Ectodermal cell (in vitro differentiated cells): Measurements from ENCODE around the gene MAEA.
"Not testable (repeated sequence)": the region's sequence is repeated elsewhere in the genome, so short reads cannot be mapped to it uniquely, and the experiment has no call there.

ENCODE experiments used
- H3K27ac ChIP-seq: 2 replicates; pipeline ENCODE4 v1.7.0; 2013; ENCODE audit warnings: mild to moderate bottlenecking, low read depth, low read length; ENCODE audit not compliant: insufficient read depth, poor library complexity, severe bottlenecking
- H3K27me3 ChIP-seq: 2 replicates; pipeline ENCODE4 v1.7.0; 2013; ENCODE audit warnings: mild to moderate bottlenecking, low read length; ENCODE audit not compliant: insufficient read depth, control insufficient read depth, poor library complexity, severe bottlenecking
- H3K36me3 ChIP-seq: one replicate; pipeline ENCODE4 v1.7.0; 2013; ENCODE audit warnings: low read length; ENCODE audit not compliant: control insufficient read depth, insufficient read depth
- H3K4me1 ChIP-seq: one replicate; pipeline ENCODE4 v1.7.0; 2013; ENCODE audit warnings: low read length; ENCODE audit not compliant: control insufficient read depth, insufficient read depth
- H3K4me3 ChIP-seq: 2 replicates; pipeline ENCODE4 v1.7.0; 2013; ENCODE audit warnings: low read depth, low read length, control low read depth; ENCODE audit not compliant: insufficient read depth
- H3K9me3 ChIP-seq: 2 replicates; pipeline ENCODE4 v1.7.0; 2013; ENCODE audit warnings: mild to moderate bottlenecking, low read length, moderate library complexity; ENCODE audit not compliant: control insufficient read depth
- WGBS, 2 experiments: methylation state at CpG; one replicate each; pipeline ENCODE4 v1.1.7; 2013; ENCODE audit warnings: missing lambda C conversion rate in 2 of 2; 5-methylcytosine and 5-hydroxymethylcytosine counted together

The MAEA gene

GRCh38 chr4:1323280-1323634, 33.6 kb downstream of the MAEA start:
- Histone ChIP-seq H3K9me3 (no peaks in the 10 kb centered on the region), H3K27ac (no peak overlapping the region), H3K4me3 (no peak overlapping the region), H3K4me1 (no peaks in the 10 kb centered on the region), H3K27me3 (no peaks in the 10 kb centered on the region), H3K36me3 (peaks cover 27% of the 10 kb centered on the region)
- 95 to 96% methylated on average over 8 of the region's 8 CpGs for WGBS, 2 experiments

- no peaks in the 10 kb centered on the region for H3K27me3 ChIP-seq
- H3K27ac ChIP-seq: no peak overlapping the region
- H3K36me3 ChIP-seq: peaks cover 21% of the 10 kb centered on the region
- no peaks in the 10 kb centered on the region for H3K4me1 ChIP-seq
- 96% methylated on average over 11 of the region's 11 CpGs for WGBS, 2 experiments
- no peak overlapping the region for H3K4me3 ChIP-seq
- H3K9me3 ChIP-seq: no peaks in the 10 kb centered on the region
Observed at GRCh38 chr4:1323635-1324442, 34.1 kb downstream of the MAEA start.

- H3K9me3 ChIP-seq, H3K27ac ChIP-seq, H3K4me3 ChIP-seq, H3K27me3 ChIP-seq, H3K4me1 ChIP-seq: not testable (repeated sequence)
- WGBS, 2 experiments: 96% methylated on average over 20 of the region's 20 CpGs
- H3K36me3 ChIP-seq: peaks cover 13% of the 10 kb centered on the region
Observed at GRCh38 chr4:1324443-1325175, 34.9 kb downstream of the MAEA start.

- WGBS, 2 experiments: 97 to 99% methylated on average over 11 of the region's 11 CpGs
- no peak overlapping the region for H3K27ac ChIP-seq
- peaks cover 13% of the 10 kb centered on the region for H3K36me3 ChIP-seq
- no peaks in the 10 kb centered on the region for H3K27me3 ChIP-seq
- no peak overlapping the region for H3K4me3 ChIP-seq
- H3K4me1 ChIP-seq: no peaks in the 10 kb centered on the region
- no peaks in the 10 kb centered on the region for H3K9me3 ChIP-seq
Observed at GRCh38 chr4:1325176-1325480, 35.4 kb downstream of the MAEA start.

- H3K4me3 ChIP-seq: no peak overlapping the region
- no peaks in the 10 kb centered on the region for H3K9me3 ChIP-seq
- no peaks in the 10 kb centered on the region for H3K4me1 ChIP-seq
- 92 to 93% methylated on average over 35 of the region's 35 CpGs for WGBS, 2 experiments
- no peak overlapping the region for H3K27ac ChIP-seq
- H3K36me3 ChIP-seq: peaks cover 13% of the 10 kb centered on the region
- no peaks in the 10 kb centered on the region for H3K27me3 ChIP-seq
Observed at GRCh38 chr4:1325681-1326635, 36.3 kb downstream of the MAEA start.

- Histone ChIP-seq H3K9me3 (no peaks in the 10 kb centered on the region), H3K4me1 (no peaks in the 10 kb centered on the region), H3K27ac (no peak overlapping the region), H3K36me3 (peaks cover 13% of the 10 kb centered on the region), H3K27me3 (no peaks in the 10 kb centered on the region), H3K4me3 (no peak overlapping the region)
- WGBS, 2 experiments: 95 to 96% methylated on average over 30 of the region's 30 CpGs
Observed at GRCh38 chr4:1326751-1327525, 37.2 kb downstream of the MAEA start.

- Histone ChIP-seq H3K4me3 (no peak overlapping the region), H3K27me3 (no peaks in the 10 kb centered on the region), H3K9me3 (no peaks in the 10 kb centered on the region), H3K36me3 (peaks cover 11% of the 10 kb centered on the region), H3K4me1 (no peaks in the 10 kb centered on the region), H3K27ac (no peak overlapping the region)
- 94 to 95% methylated on average over 33 of the region's 33 CpGs for WGBS, 2 experiments
Observed at GRCh38 chr4:1327526-1328266, 38.0 kb downstream of the MAEA start.

GRCh38 chr4:1328267-1329155, 38.8 kb downstream of the MAEA start:
- Histone ChIP-seq H3K27ac (no peak overlapping the region), H3K36me3 (peaks cover 5% of the 10 kb centered on the region), H3K4me3 (no peak overlapping the region), H3K27me3 (no peaks in the 10 kb centered on the region), H3K9me3 (no peaks in the 10 kb centered on the region), H3K4me1 (no peaks in the 10 kb centered on the region)
- WGBS, 2 experiments: 96% methylated on average over 51 of the region's 51 CpGs
